IgD-negative memory B cell (primary cell): ENCODE data around the gene NIPBL. TPM values are rescaled to one million over a fixed set of nuclear protein-coding genes. Genes with fewer than 3 reads are reported as not detected.
"Not testable (repeated sequence)": the region's sequence is repeated elsewhere in the genome, so short reads cannot be mapped to it uniquely, and the experiment has no call there.

Source experiments
- H3K27ac Mint-ChIP-seq, 3 donors: one replicate each; pipeline ENCODE4 v1.8.0; 2020 to 2022; ENCODE audit warnings: mild to moderate bottlenecking in 3 of 3, mixed read lengths in 3 of 3, moderate library complexity in 1 of 3
- H3K27me3 Mint-ChIP-seq: one replicate; pipeline ENCODE4 v1.8.0; 2021; ENCODE audit warnings: mixed read lengths
- H3K36me3 Mint-ChIP-seq: one replicate; pipeline ENCODE4 v1.8.0; 2020; ENCODE audit warnings: mild to moderate bottlenecking, mixed read lengths
- H3K4me1 Mint-ChIP-seq, 3 donors: one replicate each; pipeline ENCODE4 v1.8.0; 2020 to 2022; ENCODE audit warnings: mixed read lengths in 3 of 3, mild to moderate bottlenecking in 1 of 3
- H3K4me3 Mint-ChIP-seq, 4 donors: one replicate each; pipeline ENCODE4 v1.8.0; 2020 to 2022; ENCODE audit warnings: mild to moderate bottlenecking in 4 of 4, mixed read lengths in 4 of 4, moderate library complexity in 3 of 4
- H3K9me3 Mint-ChIP-seq, 3 donors: one replicate each; pipeline ENCODE4 v1.8.0; 2020 to 2021; ENCODE audit warnings: mixed read lengths in 3 of 3, mild to moderate bottlenecking in 1 of 3
- polyA plus RNA-seq: library from polyadenylated mRNA; unstranded; fragments of 300-500 nt; fragmentation: Illumina TruSeq; gene quantifications from one replicate; pipeline ENCODE4 v1.2.3, GENCODE V29; 2021

The NIPBL gene, protein sequence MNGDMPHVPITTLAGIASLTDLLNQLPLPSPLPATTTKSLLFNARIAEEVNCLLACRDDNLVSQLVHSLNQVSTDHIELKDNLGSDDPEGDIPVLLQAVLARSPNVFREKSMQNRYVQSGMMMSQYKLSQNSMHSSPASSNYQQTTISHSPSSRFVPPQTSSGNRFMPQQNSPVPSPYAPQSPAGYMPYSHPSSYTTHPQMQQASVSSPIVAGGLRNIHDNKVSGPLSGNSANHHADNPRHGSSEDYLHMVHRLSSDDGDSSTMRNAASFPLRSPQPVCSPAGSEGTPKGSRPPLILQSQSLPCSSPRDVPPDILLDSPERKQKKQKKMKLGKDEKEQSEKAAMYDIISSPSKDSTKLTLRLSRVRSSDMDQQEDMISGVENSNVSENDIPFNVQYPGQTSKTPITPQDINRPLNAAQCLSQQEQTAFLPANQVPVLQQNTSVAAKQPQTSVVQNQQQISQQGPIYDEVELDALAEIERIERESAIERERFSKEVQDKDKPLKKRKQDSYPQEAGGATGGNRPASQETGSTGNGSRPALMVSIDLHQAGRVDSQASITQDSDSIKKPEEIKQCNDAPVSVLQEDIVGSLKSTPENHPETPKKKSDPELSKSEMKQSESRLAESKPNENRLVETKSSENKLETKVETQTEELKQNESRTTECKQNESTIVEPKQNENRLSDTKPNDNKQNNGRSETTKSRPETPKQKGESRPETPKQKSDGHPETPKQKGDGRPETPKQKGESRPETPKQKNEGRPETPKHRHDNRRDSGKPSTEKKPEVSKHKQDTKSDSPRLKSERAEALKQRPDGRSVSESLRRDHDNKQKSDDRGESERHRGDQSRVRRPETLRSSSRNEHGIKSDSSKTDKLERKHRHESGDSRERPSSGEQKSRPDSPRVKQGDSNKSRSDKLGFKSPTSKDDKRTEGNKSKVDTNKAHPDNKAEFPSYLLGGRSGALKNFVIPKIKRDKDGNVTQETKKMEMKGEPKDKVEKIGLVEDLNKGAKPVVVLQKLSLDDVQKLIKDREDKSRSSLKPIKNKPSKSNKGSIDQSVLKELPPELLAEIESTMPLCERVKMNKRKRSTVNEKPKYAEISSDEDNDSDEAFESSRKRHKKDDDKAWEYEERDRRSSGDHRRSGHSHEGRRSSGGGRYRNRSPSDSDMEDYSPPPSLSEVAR (N-terminal part only)
- 20.2 TPM for polyA plus RNA-seq

GRCh38 chr5:36876299-36876964 lies at the start of gene NIPBL:
Gene NIPBL, plus strand, starts transcription at chr5:36876769. Its CDS starts 76,928 bp downstream, at chr5:36953697.
- H3K4me1 Mint-ChIP-seq, result peaks cover 30 to 37% (median 35%) of the 10 kb centered on the region in 3 donors
- H3K27me3 Mint-ChIP-seq, result no peaks in the 10 kb centered on the region
- peak within 1 kb of the TSS; percentile 92 to 98 (median 94) for H3K27ac Mint-ChIP-seq
- no peaks in the 10 kb centered on the region for H3K36me3 Mint-ChIP-seq
- H3K4me3 Mint-ChIP-seq, result peak within 1 kb of the TSS; percentile 91 to 98 (median 96)
- peaks cover 0 to 1% (median 0%) of the 10 kb centered on the region in 3 donors for H3K9me3 Mint-ChIP-seq

- Mint-ChIP-seq H3K9me3 (peaks cover 0 to 2% (median 0%) of the 10 kb centered on the region in 3 donors), H3K27ac (no peak overlapping the region), H3K27me3 (peaks cover 6% of the 10 kb centered on the region), H3K4me1 (peaks cover 0 to 2% (median 2%) of the 10 kb centered on the region in 3 donors), H3K36me3 (no peaks in the 10 kb centered on the region), H3K4me3 (no peak overlapping the region)
These were observed 44.3 kb upstream of the NIPBL start for GRCh38 chr5:36832274-36832673.

GRCh38 chr5:36836831-36837230 lies 39.7 kb upstream of the NIPBL start:
- Mint-ChIP-seq H3K27me3 (no peaks in the 10 kb centered on the region), H3K4me1 (peaks cover 4 to 7% (median 4%) of the 10 kb centered on the region in 3 donors), H3K4me3 (no peak overlapping the region), H3K36me3 (no peaks in the 10 kb centered on the region), H3K9me3 (peaks cover 0 to 3% (median 0%) of the 10 kb centered on the region in 3 donors), H3K27ac (no peak overlapping the region)

- Mint-ChIP-seq H3K27me3 (no peaks in the 10 kb centered on the region), H3K4me3 (no peak overlapping the region), H3K36me3 (no peaks in the 10 kb centered on the region), H3K27ac (no peak overlapping the region), H3K9me3 (peaks cover 0 to 3% (median 0%) of the 10 kb centered on the region in 3 donors), H3K4me1 (peaks cover 9 to 14% (median 10%) of the 10 kb centered on the region in 3 donors)
These were observed 36.8 kb upstream of the NIPBL start for GRCh38 chr5:36839489-36840476.

GRCh38 chr5:36841677-36842076 lies 34.9 kb upstream of the NIPBL start:
- Mint-ChIP-seq H3K27me3 (no peaks in the 10 kb centered on the region), H3K9me3 (peaks cover 0 to 3% (median 0%) of the 10 kb centered on the region in 3 donors), H3K27ac (no peak overlapping the region), H3K36me3 (no peaks in the 10 kb centered on the region), H3K4me3 (no peak overlapping the region), H3K4me1 (peaks cover 9 to 16% (median 10%) of the 10 kb centered on the region in 3 donors)

DNA sequence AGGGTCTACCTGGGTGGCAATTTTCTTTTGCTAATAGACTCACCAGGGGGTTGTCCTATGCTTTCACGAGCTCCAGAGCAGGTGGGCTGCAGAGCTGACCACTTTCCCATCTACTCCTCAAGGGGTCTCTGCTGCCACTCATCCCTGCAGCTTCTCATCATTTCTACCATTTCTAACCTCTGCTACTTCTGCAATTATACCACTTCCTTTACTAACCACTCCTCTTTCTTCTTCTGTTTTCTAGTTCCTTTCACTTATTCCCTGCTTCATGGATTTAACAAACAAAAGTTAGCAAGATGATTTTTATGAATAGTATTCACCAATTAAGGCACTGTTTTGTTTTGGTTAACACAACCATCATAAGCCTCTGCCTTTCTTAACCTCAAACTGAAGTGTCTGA lies 34.5 kb upstream of the NIPBL start:
- no peaks in the 10 kb centered on the region for H3K36me3 Mint-ChIP-seq
- no peak overlapping the region for H3K4me3 Mint-ChIP-seq
- no peak overlapping the region for H3K27ac Mint-ChIP-seq
- H3K4me1 Mint-ChIP-seq, result peaks cover 8 to 14% (median 9%) of the 10 kb centered on the region in 3 donors
- H3K27me3 Mint-ChIP-seq, result no peaks in the 10 kb centered on the region
- peaks cover 0 to 3% (median 0%) of the 10 kb centered on the region in 3 donors for H3K9me3 Mint-ChIP-seq

DNA sequence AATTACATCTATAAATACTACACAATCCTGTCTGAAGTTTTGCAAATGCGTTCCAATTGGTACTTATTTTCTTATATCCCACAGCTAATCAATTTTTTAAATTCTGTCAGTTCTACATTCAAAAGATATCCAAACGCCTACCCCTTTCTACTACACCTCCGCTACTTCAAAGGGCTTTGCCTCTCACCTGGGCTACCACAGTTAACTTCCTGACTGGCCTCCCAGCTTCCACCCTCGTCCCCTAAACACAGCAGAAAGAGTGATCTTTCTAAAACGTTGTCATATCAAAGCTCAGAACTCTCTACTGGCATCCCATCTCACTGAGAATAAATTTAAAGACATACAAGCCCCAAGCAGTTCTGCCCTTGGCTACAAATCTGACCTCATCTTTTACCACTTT lies 32.3 kb upstream of the NIPBL start:
- no peak overlapping the region for H3K4me3 Mint-ChIP-seq
- H3K27ac Mint-ChIP-seq, result no peak overlapping the region
- peaks cover 3 to 14% (median 6%) of the 10 kb centered on the region in 3 donors for H3K4me1 Mint-ChIP-seq
- no peaks in the 10 kb centered on the region for H3K27me3 Mint-ChIP-seq
- H3K36me3 Mint-ChIP-seq, result no peaks in the 10 kb centered on the region
- peaks cover 0 to 8% (median 0%) of the 10 kb centered on the region in 3 donors for H3K9me3 Mint-ChIP-seq

- not testable (repeated sequence) for H3K27ac Mint-ChIP-seq, H3K36me3 Mint-ChIP-seq, H3K27me3 Mint-ChIP-seq, H3K4me1 Mint-ChIP-seq, H3K4me3 Mint-ChIP-seq, H3K9me3 Mint-ChIP-seq
These were observed 28.0 kb upstream of the NIPBL start for GRCh38 chr5:36848545-36848944.

- not testable (repeated sequence) for H3K4me3 Mint-ChIP-seq, H3K27ac Mint-ChIP-seq, H3K9me3 Mint-ChIP-seq, H3K27me3 Mint-ChIP-seq, H3K36me3 Mint-ChIP-seq, H3K4me1 Mint-ChIP-seq
These were observed 23.7 kb upstream of the NIPBL start for GRCh38 chr5:36852903-36853302.

GRCh38 chr5:36854402-36855140 lies 22.0 kb upstream of the NIPBL start:
- Mint-ChIP-seq H3K27me3 (no peaks in the 10 kb centered on the region), H3K4me1 (peaks cover 0 to 1% (median 0%) of the 10 kb centered on the region in 3 donors), H3K4me3 (no peak overlapping the region), H3K27ac (no peak overlapping the region), H3K9me3 (peaks cover 0 to 4% (median 2%) of the 10 kb centered on the region in 3 donors), H3K36me3 (peaks cover 3% of the 10 kb centered on the region)

GRCh38 chr5:36855141-36855495 lies 21.5 kb upstream of the NIPBL start:
- Mint-ChIP-seq H3K4me3 (no peak overlapping the region), H3K4me1 (peaks cover 0 to 1% (median 0%) of the 10 kb centered on the region in 3 donors), H3K27ac (no peak overlapping the region), H3K27me3 (peaks cover 3% of the 10 kb centered on the region), H3K36me3 (peaks cover 3% of the 10 kb centered on the region), H3K9me3 (peaks cover 0 to 4% (median 2%) of the 10 kb centered on the region in 3 donors)

- Mint-ChIP-seq H3K27ac (no peak overlapping the region), H3K4me3 (no peak overlapping the region), H3K9me3 (peaks cover 0 to 2% (median 0%) of the 10 kb centered on the region in 3 donors), H3K27me3 (peaks cover 6% of the 10 kb centered on the region), H3K4me1 (no peaks in the 10 kb centered on the region), H3K36me3 (peaks cover 2% of the 10 kb centered on the region)
These were observed 14.7 kb upstream of the NIPBL start for GRCh38 chr5:36861871-36862270.
